ENCODE results near the gene IGFLR1.
"Not testable (repeated sequence)": the region's sequence is repeated elsewhere in the genome, so short reads cannot be mapped to it uniquely, and the experiment has no call there.

Gene IGFLR1

GRCh38 chr19:35703343-35703742 is 38.9 kb downstream of the IGFLR1 start:
- no peak for DNase-seq

GRCh38 chr19:35702223-35703012 is 39.8 kb downstream of the IGFLR1 start:
- DNase-seq: peak; percentile 94

DNA sequence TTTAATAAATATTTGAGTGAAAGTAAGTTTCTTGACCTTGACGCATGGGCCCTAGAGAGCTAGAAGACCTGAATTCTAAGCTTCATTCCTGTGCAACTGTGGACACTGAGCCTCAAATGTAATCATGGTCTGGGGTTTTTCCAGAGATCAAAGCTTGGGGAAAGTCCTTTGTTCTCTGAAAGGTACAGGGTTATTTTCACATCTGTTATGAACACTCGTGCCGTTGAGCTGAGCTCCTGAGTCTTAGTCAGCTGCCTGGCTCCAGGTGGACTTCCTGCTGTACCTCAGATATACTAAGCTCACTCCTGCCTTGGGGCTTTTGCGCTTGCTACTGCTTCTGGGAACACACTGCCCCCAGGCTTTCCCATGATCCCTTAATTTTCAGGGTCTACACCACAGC is 45.4 kb downstream of the IGFLR1 start:
- no peak for DNase-seq

DNA sequence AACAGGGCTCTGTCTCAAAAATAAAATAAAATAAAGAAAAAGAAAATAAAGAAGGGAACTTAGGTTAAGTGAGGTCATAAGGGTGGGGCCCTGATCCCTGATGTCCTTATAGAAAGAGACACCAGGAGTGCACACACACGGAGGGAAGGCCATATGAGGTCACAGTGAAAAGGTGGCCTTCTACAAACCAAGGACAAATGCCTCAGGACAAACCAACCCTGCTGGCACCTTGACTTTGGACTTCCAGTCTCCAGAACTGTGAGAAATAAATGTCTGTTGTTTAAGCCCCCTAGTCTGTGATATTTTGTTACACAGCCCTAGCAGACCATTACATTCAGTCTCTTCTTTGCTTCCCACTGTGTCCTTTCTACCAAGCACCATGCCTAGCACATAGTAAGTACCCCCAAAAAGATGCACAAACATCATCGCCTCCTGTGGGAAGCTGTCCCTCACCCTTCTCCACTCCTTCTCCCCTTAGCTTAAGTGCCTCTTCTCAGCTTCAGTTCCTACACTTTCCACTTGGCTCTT is 46.3 kb downstream of the IGFLR1 start:
- DNase-seq: no peak

DNA sequence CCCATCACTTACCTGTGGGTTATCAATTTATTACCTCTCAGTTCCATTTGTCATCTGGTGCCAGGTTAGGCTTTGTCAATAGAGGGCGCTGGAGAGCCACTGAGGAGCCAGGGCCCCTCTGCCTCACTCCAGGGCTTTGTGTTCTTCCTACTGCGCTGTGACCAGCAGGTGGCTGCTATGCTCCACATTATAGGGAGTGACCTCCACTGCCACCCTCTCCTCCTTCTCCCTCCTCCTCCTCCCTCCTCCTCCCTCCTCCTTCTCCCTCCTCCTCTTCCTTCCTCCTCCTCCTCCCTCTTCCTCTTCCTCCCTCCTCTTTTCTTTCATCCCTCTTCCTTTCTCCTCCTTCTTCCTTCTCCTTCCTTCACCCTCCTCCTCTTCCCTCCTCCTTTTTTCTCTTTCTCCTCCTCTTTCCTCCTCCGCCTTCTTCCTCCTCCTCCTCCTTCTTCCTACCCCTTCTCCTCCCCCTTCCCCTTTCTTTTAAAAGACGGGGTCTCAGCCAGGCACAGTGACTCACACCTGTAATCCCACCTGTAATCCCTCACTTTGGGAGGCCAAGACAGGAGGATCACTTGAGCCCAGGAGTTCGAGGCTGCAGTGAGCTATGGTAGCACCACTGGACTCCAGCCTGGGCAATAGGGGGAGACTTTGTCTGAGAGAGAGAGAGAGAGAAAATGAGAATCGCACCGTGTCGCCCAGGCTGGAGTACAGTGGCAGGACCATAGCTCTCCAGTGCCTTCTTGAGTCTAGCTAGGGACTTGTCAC is 48.2 kb downstream of the IGFLR1 start:
- peak; percentile 91 for DNase-seq

DNA sequence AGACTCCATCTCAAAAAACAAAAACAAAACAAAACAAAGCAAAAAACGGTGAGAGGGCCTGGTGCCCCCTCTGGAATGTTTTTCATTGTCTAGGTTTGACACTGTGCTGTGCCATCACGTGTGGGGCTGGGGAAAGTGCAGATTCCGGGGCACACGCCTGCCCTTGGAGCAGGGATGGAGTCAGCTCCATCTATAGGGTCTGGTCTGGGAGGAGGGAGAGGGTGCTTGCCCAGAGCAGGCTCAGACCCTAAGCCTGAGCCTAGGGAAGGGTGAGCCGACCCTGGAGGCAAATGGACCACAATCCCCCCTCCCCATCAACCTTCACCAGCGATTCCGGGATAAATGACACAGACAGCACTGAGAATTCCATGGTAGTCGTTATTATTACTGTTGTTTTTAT is 48.8 kb downstream of the IGFLR1 start:
- no peak for DNase-seq

- no peak for DNase-seq
These were observed 50.2 kb downstream of the IGFLR1 start for GRCh38 chr19:35692010-35692409.

DNA sequence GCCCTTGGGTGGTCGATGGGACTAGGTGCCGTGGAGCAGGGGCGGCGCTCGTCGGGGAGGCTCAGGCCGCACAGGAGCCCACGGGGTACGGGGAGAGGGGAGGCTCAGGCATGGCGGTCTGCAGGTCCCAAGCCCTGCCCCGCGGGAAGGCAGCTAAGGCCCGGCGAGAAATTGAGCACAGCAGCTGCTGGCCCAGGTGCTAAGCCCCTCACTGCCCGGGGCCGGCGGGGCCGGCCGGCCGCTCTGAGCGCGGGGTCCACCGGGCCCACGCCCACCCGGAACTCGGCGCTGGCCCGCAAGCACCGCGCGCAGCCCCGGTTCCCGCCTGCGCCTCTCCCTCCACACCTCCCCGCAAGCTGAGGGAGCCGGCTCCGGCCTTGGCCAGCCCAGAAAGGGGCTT is 51.1 kb downstream of the IGFLR1 start:
- DNase-seq: not testable (repeated sequence)

DNA sequence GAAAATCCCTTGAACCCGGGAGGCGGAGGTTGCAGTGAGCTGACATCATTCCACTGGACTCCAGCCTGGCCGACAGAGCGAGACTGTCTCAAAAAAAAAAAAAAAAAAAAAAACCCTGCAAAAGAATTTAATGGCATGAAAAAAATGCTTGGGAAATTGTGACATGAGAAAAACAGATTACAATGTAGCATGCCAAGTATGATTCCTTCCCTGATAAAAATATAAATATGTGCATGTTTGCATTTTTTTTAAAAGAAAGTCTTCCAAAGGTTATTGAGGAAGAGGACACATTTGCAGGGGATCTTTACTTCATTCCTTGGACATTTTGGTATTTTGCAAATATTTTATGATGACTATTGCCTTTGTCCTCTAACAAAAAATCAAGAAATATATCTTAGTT is 52.4 kb downstream of the IGFLR1 start:
- DNase-seq: no peak
